DND-41 (cell line): ENCODE results near the gene MSMP.
A peak's percentile ranks its signal among the peaks of the same experiment; 100 is the strongest.

Experiments used
- ATAC-seq: fragments of 200-7000 bp; cut with Tn5 transposase; 3 replicates; pipeline ENCODE4 v1.9.1; 2021; ENCODE audit warnings: low read depth; ENCODE audit not compliant: insufficient read depth
- DNase-seq: peaks from one replicate; pipeline ENCODE4 v3.0.0-alpha.2; 2020
- H2AFZ ChIP-seq: 2 replicates; pipeline ENCODE4 v1.6.0; 2012; ENCODE audit warnings: low read depth, low read length
- H3K27ac ChIP-seq: 2 replicates; pipeline ENCODE4 v1.5.1; 2012; ENCODE audit warnings: low read length, inconsistent platforms
- H3K27me3 ChIP-seq: fragments of 200-600 bp; sonication (generic); 2 replicates; pipeline ENCODE4 v1.6.0; 2012; ENCODE audit warnings: low read length, mild to moderate bottlenecking, inconsistent platforms; ENCODE audit not compliant: insufficient read depth, poor library complexity
- H3K36me3 ChIP-seq: 2 replicates; pipeline ENCODE4 v1.5.1; 2012; ENCODE audit warnings: low read length, inconsistent platforms; ENCODE audit not compliant: insufficient read depth
- H3K4me1 ChIP-seq: 2 replicates; pipeline ENCODE4 v1.5.1; 2012; ENCODE audit warnings: mild to moderate bottlenecking, low read length; ENCODE audit not compliant: insufficient read depth
- H3K4me2 ChIP-seq: 2 replicates; pipeline ENCODE4 v1.6.0; 2012; ENCODE audit warnings: mild to moderate bottlenecking, moderate library complexity, low read length, inconsistent platforms; ENCODE audit not compliant: insufficient read depth
- H3K4me3 ChIP-seq, 2 experiments: fragments of 200-600 bp in 1 of 2; shearing (Covaris generic) in 1 of 2; 2 replicates each; pipeline ENCODE4 v1.5.1; 2012 to 2016; ENCODE audit warnings: inconsistent platforms in 2 of 2, low read length in 2 of 2, mild to moderate bottlenecking in 2 of 2, low read depth in 1 of 2, moderate library complexity in 1 of 2
- H3K79me2 ChIP-seq: 2 replicates; pipeline ENCODE4 v1.6.0; 2012; ENCODE audit warnings: low read length, inconsistent platforms; ENCODE audit not compliant: insufficient read depth
- H3K9ac ChIP-seq: 2 replicates; pipeline ENCODE4 v1.6.0; 2012; ENCODE audit warnings: low read depth, mild to moderate bottlenecking, inconsistent platforms, low read length, moderate library complexity
- H3K9me3 ChIP-seq: 2 replicates; pipeline ENCODE4 v1.5.1; 2012; ENCODE audit warnings: low read length, moderate library complexity, mild to moderate bottlenecking, inconsistent platforms; ENCODE audit not compliant: insufficient read depth, severe bottlenecking
- H4K20me1 ChIP-seq: 2 replicates; pipeline ENCODE4 v1.6.0; 2012; ENCODE audit warnings: low read length; ENCODE audit not compliant: insufficient read depth
- CTCF ChIP-seq: IDR thresholded peaks from 2 replicates; pipeline ENCODE4 v1.5.1; 2012; ENCODE audit warnings: borderline replicate concordance, low read length, moderate library complexity, mild to moderate bottlenecking; ENCODE audit not compliant: poor library complexity, severe bottlenecking; ENCODE audit errors: extremely low read depth
- EZH2 ChIP-seq: IDR thresholded peaks from 3 replicates; pipeline ENCODE4 v1.6.1; 2012; ENCODE audit warnings: borderline replicate concordance, low read depth, mild to moderate bottlenecking, moderate library complexity, low read length, inconsistent platforms; ENCODE audit not compliant: severe bottlenecking

Gene MSMP

GRCh38 chr9:35749515-35750255, 4.4 kb downstream of the MSMP start:
- peak; percentile 14 for DNase-seq
- Histone ChIP-seq H3K4me1 (peaks cover 49% of the 10 kb centered on the region), H3K4me3 (peak overlapping the region; percentile 69 to 78; a peak in 3 of 4 replicates), H3K79me2 (peaks cover 21% of the 10 kb centered on the region), H3K4me2 (peak overlapping the region; percentile 98), H3K9ac (peak overlapping the region; percentile 70), H4K20me1 (no peaks in the 10 kb centered on the region), H3K27ac (peak overlapping the region; percentile 57), H3K9me3 (no peaks in the 10 kb centered on the region), H2AFZ (peak overlapping the region; percentile 73), H3K27me3 (no peaks in the 10 kb centered on the region), H3K36me3 (peaks cover 17% of the 10 kb centered on the region)
- TF ChIP-seq CTCF (no peak), EZH2 (no peak)
- no peak; the same call in 2 of the 3 replicates for ATAC-seq

- TF ChIP-seq CTCF (no peak), EZH2 (no peak)
- peaks cover 24% of the 10 kb centered on the region for H3K36me3 ChIP-seq
- ATAC-seq (peak; percentile 81), DNase-seq (peak; percentile 52)
- no peaks in the 10 kb centered on the region for H3K9me3 ChIP-seq
- H3K27ac ChIP-seq: peak within 1 kb of the TSS; percentile 57
- H3K9ac ChIP-seq: peak within 1 kb of the TSS; percentile 70
- peak within 1 kb of the TSS; percentile 69 to 78 for H3K4me3 ChIP-seq
- peak within 1 kb of the TSS; percentile 73 for H2AFZ ChIP-seq
- peaks cover 49% of the 10 kb centered on the region for H3K4me1 ChIP-seq
- H3K27me3 ChIP-seq: no peaks in the 10 kb centered on the region
- H4K20me1 ChIP-seq: no peaks in the 10 kb centered on the region
- H3K79me2 ChIP-seq: peaks cover 21% of the 10 kb centered on the region
- peak within 1 kb of the TSS; percentile 98 for H3K4me2 ChIP-seq
Observed at GRCh38 chr9:35748858-35749514, 5.1 kb downstream of the MSMP start, which contains the start of the genes GBA2 and RGP1. TSS of gene GBA2 (minus strand) at chr9:35749228. CDS start at chr9:35748704, 524 bp downstream. TSS of gene RGP1 (plus strand) at chr9:35749287. CDS start at chr9:35749756, 469 bp downstream.

- peak; percentile 59 for ATAC-seq
- H3K9me3 ChIP-seq: no peaks in the 10 kb centered on the region
- peak overlapping the region; percentile 57; the same call in 1 of the 2 replicates for H3K27ac ChIP-seq
Observed at GRCh38 chr9:35748242-35748857, 5.7 kb downstream of the MSMP start.

More at GRCh38 chr9:35748242-35748857, 5.7 kb downstream of the MSMP start:
- no peaks in the 10 kb centered on the region for H3K27me3 ChIP-seq
- H3K79me2 ChIP-seq: peaks cover 21% of the 10 kb centered on the region
- peaks cover 29% of the 10 kb centered on the region for H3K36me3 ChIP-seq
- H4K20me1 ChIP-seq: no peaks in the 10 kb centered on the region
- peaks cover 49% of the 10 kb centered on the region for H3K4me1 ChIP-seq
- peak overlapping the region; percentile 98 for H3K4me2 ChIP-seq
- H3K4me3 ChIP-seq: peak overlapping the region; percentile 69 to 78
- TF ChIP-seq CTCF: no peak
- no peak for TF ChIP-seq EZH2
- DNase-seq: peak; percentile 39
- peak overlapping the region; percentile 73 for H2AFZ ChIP-seq
- H3K9ac ChIP-seq: peak overlapping the region; percentile 70
